K562 (cell line): ENCODE data around the gene NRTN. TPM values are rescaled to one million over a fixed set of nuclear protein-coding genes. Genes with fewer than 3 reads are reported as not detected.

Experiments used
- ARHGAP35 ChIP-seq: fragments of 450-650 bp; IDR thresholded peaks from 2 replicates; pipeline ENCODE4 v1.6.1; 2018; ENCODE audit not compliant: partially characterized antibody
- CBX1 ChIP-seq: sonication (generic); IDR thresholded peaks from 2 replicates; pipeline ENCODE4 v1.6.1; 2016; ENCODE audit warnings: antibody characterized with exemption, low read depth, mild to moderate bottlenecking
- DIDO1 ChIP-seq: fragments of 450-650 bp; IDR thresholded peaks from 2 replicates; pipeline ENCODE4 v1.6.1; 2016; ENCODE audit warnings: low read depth, missing biosample characterization, missing genetic modification characterization
- EZH2 ChIP-seq: IDR thresholded peaks from 2 replicates; pipeline ENCODE4 v1.6.1; 2012; ENCODE audit warnings: low read depth, mild to moderate bottlenecking, inconsistent platforms, low read length, borderline replicate concordance
- MAZ ChIP-seq, 2 experiments: fragments of 450-650 bp in 1 of 2; sonication (generic) in 1 of 2; formaldehyde crosslinking; IDR thresholded peaks in 1 of 2; conservative IDR thresholded peaks in 1 of 2; 2 replicates each; pipeline versions ENCODE4 v1.4.0 to v1.5.0; 2020; ENCODE audit warnings: mild to moderate bottlenecking in 1 of 2, missing genetic modification reagents in 1 of 2
- MBD2 ChIP-seq: sonication (generic); IDR thresholded peaks from 2 replicates; pipeline ENCODE4 v1.6.1; 2016; ENCODE audit warnings: low read depth, borderline replicate concordance
- MECOM ChIP-seq: fragments of 250-450 bp; sonication (Bioruptor Pico); IDR thresholded peaks from 2 replicates; pipeline ENCODE4 v1.8.0; 2022; ENCODE audit warnings: inconsistent platforms
- MEF2A ChIP-seq: IDR thresholded peaks from 2 replicates; pipeline ENCODE4 v1.6.1; 2011; ENCODE audit warnings: low read depth, mild to moderate bottlenecking, low read length, moderate library complexity; ENCODE audit not compliant: control insufficient read depth
- MXI1 ChIP-seq: IDR thresholded peaks from 2 replicates; pipeline ENCODE4 v1.6.1; 2011; ENCODE audit warnings: low read depth, mild to moderate bottlenecking, improper control_type of control experiment, low read length
- NFYB ChIP-seq: IDR thresholded peaks from 2 replicates; pipeline ENCODE4 v1.6.1; 2011; ENCODE audit warnings: mild to moderate bottlenecking, moderate library complexity; ENCODE audit not compliant: insufficient read length; ENCODE audit errors: extremely low read depth
- PCBP1 ChIP-seq: fragments of 200-400 bp; formaldehyde crosslinking; IDR thresholded peaks from 2 replicates; pipeline ENCODE4 v1.6.1; 2018; ENCODE audit warnings: mild to moderate bottlenecking, low read depth, low read length; ENCODE audit not compliant: poor library complexity, severe bottlenecking
- PREB ChIP-seq: sonication (generic); formaldehyde crosslinking; IDR thresholded peaks from 2 replicates; pipeline ENCODE4 v1.8.1; 2023; ENCODE audit warnings: mild to moderate bottlenecking, missing genetic modification reagents
- RBM22 ChIP-seq: fragments of 200-400 bp; formaldehyde crosslinking; IDR thresholded peaks from 2 replicates; pipeline ENCODE4 v1.6.1; 2018; ENCODE audit warnings: low read length, low read depth; ENCODE audit not compliant: poor library complexity, severe bottlenecking
- RBM25 ChIP-seq: fragments of 200-400 bp; formaldehyde crosslinking; IDR thresholded peaks from 2 replicates; pipeline ENCODE4 v1.6.1; 2018; ENCODE audit warnings: low read length, low read depth, moderate library complexity; ENCODE audit not compliant: severe bottlenecking
- ZBED1 ChIP-seq: IDR thresholded peaks from 2 replicates; pipeline ENCODE4 v1.6.1; 2014
- ZBTB40 ChIP-seq, 2 experiments: fragments of 450-650 bp in 1 of 2; sonication (generic) in 1 of 2; formaldehyde crosslinking in 1 of 2; IDR thresholded peaks; 2 replicates each; pipeline versions ENCODE4 v1.7.1 to v1.9.0; 2016 to 2022; ENCODE audit warnings: inconsistent platforms in 1 of 2, mild to moderate bottlenecking in 1 of 2, missing genetic modification reagents in 1 of 2
- ZNF3 ChIP-seq: fragments of 250-450 bp; sonication (Bioruptor Pico); IDR thresholded peaks from 2 replicates; pipeline ENCODE4 v1.5.0; 2021; ENCODE audit warnings: mild to moderate bottlenecking, moderate library complexity
- polyA plus RNA-seq, 8 experiments: library from polyadenylated mRNA; depleted of rRNA in 4 of 8; stranded (reverse) in 5 of 8; unstranded in 3 of 8; fragments of >200 nt; fragmentation: Nextera tagmentation in 2 of 8; fragmentation: Illumina TruSeq in 1 of 8; extraction: Ambion mirVana in 2 of 8; extraction: Trizol in 1 of 8; gene quantifications; 2 replicates each; pipeline versions ENCODE4 v1.2.1 to v1.2.3, GENCODE V29; 2011 to 2014; ENCODE audit warnings: inconsistent platforms in 1 of 8, missing spikeins in 1 of 8
- total RNA-seq, 7 experiments: library from RNA; depleted of rRNA in 6 of 7; stranded (reverse); fragments of >200 nt in 6 of 7; fragmentation: Illumina TruSeq in 2 of 7; extraction: Trizol in 2 of 7; gene quantifications; 2 replicates each; pipeline versions ENCODE4 v1.2.1 to v1.2.3, GENCODE V29; 2011 to 2021; ENCODE audit warnings: low replicate concordance in 1 of 7

The NRTN gene
- total and polyA plus RNA-seq, 9 of the 15 experiments (the other 6 are each of a cell fraction or from before 2014, with no cell fraction given), result 0.62 to 8.1 (median 1.6) TPM; not detected in 2

- TF ChIP-seq ZBTB40 (IDR thresholded peaks at IDR 0.05) (0 out of 2 replicates have a peak, but pooled peaks have one; percentile 25), ZBTB40 (CRISPR knock-in tag; IDR thresholded peaks at IDR 0.05) (no peak), MXI1 (no peak), MEF2A (no peak), ZBED1 (no peak), DIDO1 (no peak), PREB (CRISPR knock-in tag) (no peak), MECOM (CRISPR knock-in tag) (no peak), ARHGAP35 (no peak), ZNF3 (CRISPR knock-in tag) (no peak), NFYB (no peak), MAZ (CRISPR knock-in tag; conservative IDR thresholded peaks at IDR 0.05 in 1 of 2, IDR thresholded peaks at IDR 0.05 in 1 of 2) (no peak), RBM22 (no peak), RBM25 (peak; percentile 20), CBX1 (no peak), EZH2 (no peak), MBD2 (no peak), PCBP1 (no peak)
These were observed 27.8 kb downstream of the NRTN start (continued) for GRCh38 chr19:5832527-5833216.
